Karpas-422 (cell line): ENCODE measurements around the gene SCN8A. TPM values are rescaled to one million over a fixed set of nuclear protein-coding genes. Genes with fewer than 3 reads are reported as not detected.

ENCODE experiments used
- DNase-seq: peaks from one replicate; pipeline ENCODE4 v3.0.0-alpha.2; 2015
- H2AFZ ChIP-seq: fragments of 200-600 bp; sonication (generic); 2 replicates; pipeline ENCODE4 v1.6.1; 2014; ENCODE audit warnings: antibody characterized with exemption, low read length, mixed read lengths
- H3K27ac ChIP-seq: fragments of 200-600 bp; sonication (generic); 2 replicates; pipeline ENCODE4 v1.5.1; 2014; ENCODE audit warnings: mild to moderate bottlenecking, low read length, moderate library complexity
- H3K27me3 ChIP-seq: fragments of 200-600 bp; sonication (generic); 2 replicates; pipeline ENCODE4 v1.6.1; 2014; ENCODE audit warnings: low read length, mixed read lengths
- H3K36me3 ChIP-seq: fragments of 200-600 bp; sonication (generic); 2 replicates; pipeline ENCODE4 v1.6.1; 2014; ENCODE audit warnings: low read length, mixed read lengths; ENCODE audit not compliant: insufficient read depth
- H3K4me1 ChIP-seq: fragments of 200-600 bp; sonication (generic); 2 replicates; pipeline ENCODE4 v1.6.1; 2014; ENCODE audit warnings: mild to moderate bottlenecking, low read length, mixed read lengths
- H3K4me2 ChIP-seq: fragments of 200-600 bp; sonication (generic); 2 replicates; pipeline ENCODE4 v1.6.1; 2014; ENCODE audit warnings: low read length, low read depth, mild to moderate bottlenecking; ENCODE audit not compliant: poor library complexity, severe bottlenecking
- H3K4me3 ChIP-seq: fragments of 200-600 bp; sonication (generic); 2 replicates; pipeline ENCODE4 v1.5.1; 2014; ENCODE audit warnings: mild to moderate bottlenecking, antibody characterized with exemption, low read length, mixed read lengths
- H3K79me2 ChIP-seq: fragments of 200-600 bp; sonication (generic); 2 replicates; pipeline ENCODE4 v1.6.1; 2014; ENCODE audit warnings: mild to moderate bottlenecking, low read length, mixed read lengths
- H3K9ac ChIP-seq: fragments of 200-600 bp; sonication (generic); 2 replicates; pipeline ENCODE4 v1.6.0; 2014; ENCODE audit warnings: low read length
- H3K9me2 ChIP-seq: fragments of 200-600 bp; sonication (generic), shearing (Covaris generic); replicated peaks from 2 replicates; pipeline ENCODE4 v1.6.0; 2014; ENCODE audit warnings: mild to moderate bottlenecking, low read length, moderate library complexity; ENCODE audit not compliant: insufficient read depth
- H3K9me3 ChIP-seq: fragments of 300-700, 200-600 bp; sonication (generic); 2 replicates; pipeline ENCODE4 v1.6.1; 2014; ENCODE audit warnings: low read length, mixed read lengths
- H4K20me1 ChIP-seq: fragments of 200-600 bp; sonication (generic); 2 replicates; pipeline ENCODE4 v1.6.1; 2014; ENCODE audit warnings: mild to moderate bottlenecking, antibody characterized with exemption, low read length, low read depth; ENCODE audit not compliant: insufficient read depth
- total RNA-seq: library from RNA; depleted of rRNA; stranded (reverse); fragments of >200 nt; shearing (Covaris generic); gene quantifications from 2 replicates; pipeline ENCODE4 v1.2.3, GENCODE V29; 2014; ENCODE audit warnings: low replicate concordance

The SCN8A gene
- total RNA-seq, 1 experiment from 2014 or later = 0.11 TPM

DNA sequence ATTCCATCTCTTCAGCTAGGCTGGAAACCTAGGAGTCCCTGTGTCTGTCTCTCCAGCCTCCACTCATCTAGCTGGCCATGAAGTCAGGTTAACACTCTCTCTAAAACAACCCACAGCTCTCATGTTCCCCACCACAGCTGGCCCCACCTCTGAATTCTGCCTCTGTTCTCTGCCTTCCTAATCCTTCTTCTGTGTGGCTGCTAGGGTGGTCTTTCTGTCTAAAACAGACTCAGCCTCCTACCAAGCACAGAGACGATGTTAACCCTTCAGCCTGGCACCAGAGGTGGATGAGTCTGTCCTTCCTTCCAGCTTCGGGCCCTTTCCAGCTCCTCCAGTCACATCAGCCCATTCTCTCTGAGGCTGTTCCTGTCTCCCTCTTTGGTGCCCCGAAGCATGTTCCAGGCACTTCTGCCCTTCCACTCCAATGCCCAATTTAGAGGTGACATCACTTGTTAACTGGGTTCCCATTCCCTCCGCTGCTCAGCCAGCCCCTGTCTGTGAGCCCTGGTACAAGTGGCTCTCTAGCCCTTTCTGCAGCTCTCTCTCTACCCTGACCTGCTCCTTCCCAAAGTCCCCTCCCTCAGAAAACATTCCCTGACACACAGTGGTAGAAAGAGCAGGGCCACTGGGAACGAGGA lies 248.4 kb downstream of the SCN8A start:
- Histone ChIP-seq H3K4me2 (no peak overlapping the region), H3K27me3 (no peaks in the 10 kb centered on the region), H4K20me1 (no peaks in the 10 kb centered on the region), H3K9me3 (no peaks in the 10 kb centered on the region), H2AFZ (no peak overlapping the region), H3K9me2 (no peaks in the 10 kb centered on the region), H3K4me3 (no peak overlapping the region), H3K4me1 (no peaks in the 10 kb centered on the region), H3K9ac (no peak overlapping the region), H3K79me2 (no peaks in the 10 kb centered on the region), H3K27ac (no peak overlapping the region), H3K36me3 (no peaks in the 10 kb centered on the region)
- DNase-seq = no peak

DNA sequence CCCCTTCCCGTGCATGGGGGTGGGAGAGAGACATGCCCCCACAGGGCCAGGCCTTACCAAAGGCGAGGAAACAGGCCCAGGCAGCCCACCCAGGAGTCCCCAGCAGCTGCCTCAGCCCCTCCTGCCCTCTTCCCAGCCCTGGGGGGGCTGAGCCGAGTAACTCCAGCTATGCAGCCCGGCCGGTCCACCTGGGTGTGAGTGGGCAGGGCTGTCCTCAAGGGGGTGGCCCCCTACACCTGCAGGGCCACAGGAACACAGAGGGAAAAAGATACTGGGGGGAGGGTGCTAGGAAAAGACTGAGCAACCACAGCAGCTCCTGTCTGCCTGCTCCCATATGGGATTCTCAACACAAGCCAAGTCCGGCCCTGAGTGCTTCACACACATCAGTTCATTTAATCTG lies 249.9 kb downstream of the SCN8A start:
- Histone ChIP-seq H3K4me2 (no peak overlapping the region), H4K20me1 (no peaks in the 10 kb centered on the region), H3K27me3 (no peaks in the 10 kb centered on the region), H3K9me3 (no peaks in the 10 kb centered on the region), H3K27ac (no peak overlapping the region), H3K4me1 (no peaks in the 10 kb centered on the region), H3K4me3 (no peak overlapping the region), H3K36me3 (no peaks in the 10 kb centered on the region), H2AFZ (no peak overlapping the region), H3K79me2 (no peaks in the 10 kb centered on the region), H3K9me2 (no peaks in the 10 kb centered on the region), H3K9ac (no peak overlapping the region)
- DNase-seq = no peak

DNA sequence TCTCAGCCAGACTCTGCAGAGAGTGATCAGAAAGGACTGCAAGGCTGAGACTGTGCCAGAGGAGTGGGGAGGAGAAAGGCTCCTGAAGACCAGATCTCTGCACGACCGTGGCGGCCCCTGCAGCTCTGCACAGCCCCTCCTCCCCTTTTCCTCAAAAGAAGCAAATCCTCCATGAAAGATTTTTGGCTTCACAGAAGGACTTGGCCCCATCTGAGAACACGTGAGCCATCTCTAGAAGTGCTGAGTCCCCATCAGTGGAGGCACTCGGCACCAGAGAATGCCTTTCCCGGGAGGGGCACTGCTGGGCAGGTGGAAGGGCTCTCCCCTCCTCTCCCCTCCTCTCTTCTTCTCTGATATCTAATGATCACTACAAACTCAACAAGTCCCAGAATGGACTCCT lies 250.7 kb downstream of the SCN8A start:
- no peaks in the 10 kb centered on the region for H3K4me1 ChIP-seq
- H3K4me2 ChIP-seq = no peak overlapping the region
- H4K20me1 ChIP-seq = no peaks in the 10 kb centered on the region
- H3K9me3 ChIP-seq = no peaks in the 10 kb centered on the region
- no peak overlapping the region for H2AFZ ChIP-seq
- H3K79me2 ChIP-seq = no peaks in the 10 kb centered on the region
- H3K27ac ChIP-seq = no peak overlapping the region
- no peak overlapping the region for H3K4me3 ChIP-seq
- no peak overlapping the region for H3K9ac ChIP-seq
- no peaks in the 10 kb centered on the region for H3K9me2 ChIP-seq
- no peaks in the 10 kb centered on the region for H3K27me3 ChIP-seq
- H3K36me3 ChIP-seq = no peaks in the 10 kb centered on the region
- DNase-seq = no peak

GRCh38 chr12:51844854-51845253 lies 253.8 kb downstream of the SCN8A start:
- Histone ChIP-seq H3K27ac (no peak overlapping the region), H3K9ac (no peak overlapping the region), H3K9me2 (no peaks in the 10 kb centered on the region), H3K4me1 (no peaks in the 10 kb centered on the region), H3K79me2 (no peaks in the 10 kb centered on the region), H2AFZ (no peak overlapping the region), H3K36me3 (no peaks in the 10 kb centered on the region), H3K27me3 (no peaks in the 10 kb centered on the region), H3K4me2 (no peak overlapping the region), H3K4me3 (no peak overlapping the region), H4K20me1 (no peaks in the 10 kb centered on the region), H3K9me3 (no peaks in the 10 kb centered on the region)
- no peak for DNase-seq

- Histone ChIP-seq H3K36me3 (no peaks in the 10 kb centered on the region), H3K27me3 (no peaks in the 10 kb centered on the region), H3K9me2 (no peaks in the 10 kb centered on the region), H2AFZ (no peak overlapping the region), H3K79me2 (no peaks in the 10 kb centered on the region), H4K20me1 (no peaks in the 10 kb centered on the region), H3K9ac (no peak overlapping the region), H3K27ac (no peak overlapping the region), H3K4me2 (no peak overlapping the region), H3K4me3 (no peak overlapping the region), H3K9me3 (no peaks in the 10 kb centered on the region), H3K4me1 (no peaks in the 10 kb centered on the region)
- DNase-seq = no peak
These were observed 254.4 kb downstream of the SCN8A start for GRCh38 chr12:51845482-51845881.

DNA sequence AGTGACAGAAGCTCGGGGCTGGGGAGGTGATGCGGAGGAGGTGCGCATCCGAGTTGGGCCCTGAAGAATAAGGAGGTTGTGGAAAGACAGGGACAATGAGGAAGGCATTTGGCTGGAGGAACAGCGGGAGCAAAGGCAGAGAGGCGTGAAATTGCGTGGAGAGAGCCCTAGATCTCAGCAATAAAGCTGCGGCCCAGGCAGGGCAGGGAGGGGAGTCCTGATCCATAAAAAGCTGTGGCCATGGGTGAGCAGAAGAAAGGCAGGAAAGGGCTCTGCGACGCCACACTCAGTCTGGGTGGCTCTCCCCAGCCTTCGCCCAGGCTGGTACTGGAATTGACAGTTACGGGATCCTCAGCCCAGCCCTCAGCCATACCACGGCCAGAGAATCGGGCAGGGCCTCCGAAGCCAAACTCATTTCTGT lies 255.2 kb downstream of the SCN8A start:
- Histone ChIP-seq H3K36me3 (no peaks in the 10 kb centered on the region), H3K4me2 (no peak overlapping the region), H3K9me2 (no peaks in the 10 kb centered on the region), H2AFZ (no peak overlapping the region), H3K4me3 (no peak overlapping the region), H3K27ac (no peak overlapping the region), H3K79me2 (no peaks in the 10 kb centered on the region), H3K9me3 (no peaks in the 10 kb centered on the region), H4K20me1 (no peaks in the 10 kb centered on the region), H3K9ac (no peak overlapping the region), H3K27me3 (no peaks in the 10 kb centered on the region), H3K4me1 (no peaks in the 10 kb centered on the region)
- no peak for DNase-seq

- Histone ChIP-seq H3K27me3 (no peaks in the 10 kb centered on the region), H3K36me3 (no peaks in the 10 kb centered on the region), H3K9me2 (no peaks in the 10 kb centered on the region), H3K9ac (no peak overlapping the region), H3K27ac (no peak overlapping the region), H2AFZ (no peak overlapping the region), H3K9me3 (no peaks in the 10 kb centered on the region), H4K20me1 (no peaks in the 10 kb centered on the region), H3K4me3 (no peak overlapping the region), H3K4me2 (no peak overlapping the region), H3K4me1 (no peaks in the 10 kb centered on the region), H3K79me2 (no peaks in the 10 kb centered on the region)
- no peak for DNase-seq
These were observed 256.0 kb downstream of the SCN8A start for GRCh38 chr12:51846911-51847642.

- Histone ChIP-seq H3K27me3 (no peaks in the 10 kb centered on the region), H3K9me2 (no peaks in the 10 kb centered on the region), H3K4me3 (no peak overlapping the region), H3K27ac (no peak overlapping the region), H4K20me1 (no peaks in the 10 kb centered on the region), H3K9ac (no peak overlapping the region), H3K79me2 (no peaks in the 10 kb centered on the region), H3K4me2 (no peak overlapping the region), H3K9me3 (no peaks in the 10 kb centered on the region), H2AFZ (no peak overlapping the region), H3K4me1 (no peaks in the 10 kb centered on the region), H3K36me3 (no peaks in the 10 kb centered on the region)
- DNase-seq = no peak
These were observed 256.8 kb downstream of the SCN8A start for GRCh38 chr12:51847643-51848325.
